Stimulated activated naive CD8-positive, alpha-beta T cell treated with anti-CD3 and anti-CD28 coated beads, Interleukin-15, Interleukin-2, amounts not matched to agents 100 U/mL and 50 U/mL, for 24 hours (primary cell): ENCODE data around the gene ARHGEF7.

ENCODE experiments used
- ATAC-seq: fragments of 150-1000 bp; cut with Tn5 transposase; one replicate; pipeline ENCODE4 v1.10.0; 2021
- DNase-seq: peaks from one replicate; pipeline ENCODE4 v3.0.0; 2021

The ARHGEF7 gene

GRCh38 chr13:111325146-111325890, 210.2 kb downstream of the ARHGEF7 start:
- ATAC-seq (no peak), DNase-seq (no peak)

GRCh38 chr13:111325941-111326620, 211.0 kb downstream of the ARHGEF7 start:
- no peak for ATAC-seq

GRCh38 chr13:111326621-111326965, 211.5 kb downstream of the ARHGEF7 start:
- DNase-seq: no peak

More at GRCh38 chr13:111325941-111326620, 211.0 kb downstream of the ARHGEF7 start:
- DNase-seq: no peak

GRCh38 chr13:111326981-111327642, 212.0 kb downstream of the ARHGEF7 start:
- ATAC-seq (no peak), DNase-seq (no peak)

More at GRCh38 chr13:111326621-111326965, 211.5 kb downstream of the ARHGEF7 start:
- no peak for ATAC-seq

- DNase-seq: no peak
- ATAC-seq: no peak
Measured at GRCh38 chr13:111327730-111328573, 212.8 kb downstream of the ARHGEF7 start.

GRCh38 chr13:111328574-111329410, 213.7 kb downstream of the ARHGEF7 start:
- no peak for ATAC-seq
- no peak for DNase-seq

- no peak for ATAC-seq
- DNase-seq: no peak
Measured at GRCh38 chr13:111329641-111330040, 214.5 kb downstream of the ARHGEF7 start.

- no peak for DNase-seq
- ATAC-seq: no peak
Measured at GRCh38 chr13:111330066-111330610, 215.0 kb downstream of the ARHGEF7 start.

GRCh38 chr13:111335298-111335697, 220.2 kb downstream of the ARHGEF7 start:
- no peak for DNase-seq
- ATAC-seq: no peak

GRCh38 chr13:111336666-111337065, 221.6 kb downstream of the ARHGEF7 start:
- ATAC-seq (no peak), DNase-seq (no peak)

GRCh38 chr13:111337206-111337605, 222.1 kb downstream of the ARHGEF7 start:
- ATAC-seq (no peak), DNase-seq (no peak)

GRCh38 chr13:111337741-111338140, 222.6 kb downstream of the ARHGEF7 start:
- DNase-seq (no peak), ATAC-seq (no peak)

- ATAC-seq (no peak), DNase-seq (no peak)
Measured at GRCh38 chr13:111338841-111339240, 223.7 kb downstream of the ARHGEF7 start.

- no peak for ATAC-seq
- DNase-seq: no peak
Measured at GRCh38 chr13:111339366-111340143, 224.4 kb downstream of the ARHGEF7 start.

- ATAC-seq (no peak), DNase-seq (no peak)
Measured at GRCh38 chr13:111341886-111342285, 226.8 kb downstream of the ARHGEF7 start.

GRCh38 chr13:111342721-111343120, 227.6 kb downstream of the ARHGEF7 start:
- DNase-seq (no peak), ATAC-seq (no peak)

GRCh38 chr13:111343186-111343805, 228.2 kb downstream of the ARHGEF7 start:
- ATAC-seq: no peak
- no peak for DNase-seq

GRCh38 chr13:111344471-111345191, 229.5 kb downstream of the ARHGEF7 start:
- no peak for DNase-seq
- ATAC-seq: no peak

- no peak for DNase-seq
- ATAC-seq: no peak
Measured at GRCh38 chr13:111345682-111346081, 230.6 kb downstream of the ARHGEF7 start.
